Measurements from ENCODE around the gene IL4. TPM values are rescaled to one million over a fixed set of nuclear protein-coding genes. Genes with fewer than 3 reads are reported as not detected.

The IL4 gene
- total RNA-seq, 1 donor from 2014 or later, result not detected

DNA sequence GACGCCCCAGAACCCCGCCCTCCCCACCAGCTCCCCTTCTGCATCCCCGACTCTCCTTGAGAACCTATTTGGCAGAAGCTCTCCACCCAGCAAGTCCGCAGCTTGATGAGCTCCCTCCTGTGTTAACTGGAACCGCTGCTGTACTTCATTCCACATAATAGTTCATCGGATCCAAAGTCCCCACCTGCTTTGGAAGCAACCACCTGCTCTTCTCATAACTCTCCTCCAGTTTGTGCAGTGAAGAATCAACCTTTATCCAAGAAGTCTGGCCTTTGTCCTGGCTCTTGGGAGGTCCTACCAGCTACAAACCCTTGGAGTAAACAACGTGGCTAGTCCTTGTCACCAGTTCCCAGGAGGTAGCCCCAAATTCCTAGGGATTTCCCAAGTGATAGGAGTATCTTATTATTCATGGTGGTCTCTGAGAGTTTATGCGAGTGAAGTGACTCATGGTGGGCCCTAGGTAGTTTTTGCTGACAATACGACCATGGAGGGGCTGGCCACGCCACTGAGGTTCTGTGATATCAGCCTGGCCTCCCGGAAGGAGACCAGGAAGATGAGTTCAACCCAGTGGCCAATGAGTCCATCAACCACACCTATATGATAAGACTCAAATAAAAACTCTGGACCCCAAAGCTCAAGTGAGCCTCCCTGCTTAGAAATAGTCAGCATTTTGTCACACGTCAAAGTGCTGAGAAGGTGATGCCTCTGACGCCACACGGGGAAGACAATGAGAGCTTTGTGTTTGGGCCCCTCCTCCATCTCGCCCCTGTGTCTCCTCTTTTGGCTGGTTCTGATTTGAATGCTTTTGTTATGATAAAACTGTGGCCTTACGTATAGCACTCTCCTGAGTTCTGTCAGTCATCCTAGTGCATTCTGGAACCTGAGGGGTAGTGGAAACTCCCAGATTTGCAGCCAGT lies 3.6 kb upstream of the IL4 start:
- peaks cover 5% of the 10 kb centered on the region for H3K9me3 Mint-ChIP-seq (ENCODE audit: unreplicated experiment)
- Histone ChIP-seq H3K4me3 (ENCODE audit: insufficient read depth, low read depth, low read length) (no peak overlapping the region), H3K79me2 (ENCODE audit: insufficient read depth, low read length) (no peaks in the 10 kb centered on the region), H3K4me2 (ENCODE audit: low read length) (no peak overlapping the region), H4K20me1 (ENCODE audit: insufficient read depth, low read length) (no peaks in the 10 kb centered on the region), H3K9me3 (ENCODE audit: insufficient read depth, low read depth, low read length) (no peaks in the 10 kb centered on the region), H3K27me3 (ENCODE audit: insufficient read depth, low read length) (no peaks in the 10 kb centered on the region), H3K36me3 (ENCODE audit: insufficient read depth, low read length) (no peaks in the 10 kb centered on the region), H3K4me1 (ENCODE audit: insufficient read depth, low read length) (peaks cover 12% of the 10 kb centered on the region), H2AFZ (ENCODE audit: low read depth, low read length) (no peak overlapping the region), H3K27ac (ENCODE audit: low read depth, low read length) (no peak overlapping the region), H3K9ac (ENCODE audit: low read length) (no peak overlapping the region)
- peaks cover 17% of the 10 kb centered on the region for H3K4me1 Mint-ChIP-seq (ENCODE audit: low read depth, unreplicated experiment)
- H3K27me3 Mint-ChIP-seq (ENCODE audit: low read depth, unreplicated experiment), result peaks cover 5% of the 10 kb centered on the region
- TF ChIP-seq, protein P1, sequence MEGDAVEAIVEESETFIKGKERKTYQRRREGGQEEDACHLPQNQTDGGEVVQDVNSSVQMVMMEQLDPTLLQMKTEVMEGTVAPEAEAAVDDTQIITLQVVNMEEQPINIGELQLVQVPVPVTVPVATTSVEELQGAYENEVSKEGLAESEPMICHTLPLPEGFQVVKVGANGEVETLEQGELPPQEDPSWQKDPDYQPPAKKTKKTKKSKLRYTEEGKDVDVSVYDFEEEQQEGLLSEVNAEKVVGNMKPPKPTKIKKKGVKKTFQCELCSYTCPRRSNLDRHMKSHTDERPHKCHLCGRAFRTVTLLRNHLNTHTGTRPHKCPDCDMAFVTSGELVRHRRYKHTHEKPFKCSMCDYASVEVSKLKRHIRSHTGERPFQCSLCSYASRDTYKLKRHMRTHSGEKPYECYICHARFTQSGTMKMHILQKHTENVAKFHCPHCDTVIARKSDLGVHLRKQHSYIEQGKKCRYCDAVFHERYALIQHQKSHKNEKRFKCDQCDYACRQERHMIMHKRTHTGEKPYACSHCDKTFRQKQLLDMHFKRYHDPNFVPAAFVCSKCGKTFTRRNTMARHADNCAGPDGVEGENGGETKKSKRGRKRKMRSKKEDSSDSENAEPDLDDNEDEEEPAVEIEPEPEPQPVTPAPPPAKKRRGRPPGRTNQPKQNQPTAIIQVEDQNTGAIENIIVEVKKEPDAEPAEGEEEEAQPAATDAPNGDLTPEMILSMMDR (IDR thresholded peaks at IDR 0.05; ENCODE audit: insufficient read depth, low read depth, low read length), result no peak
- TF ChIP-seq EZH2 (IDR thresholded peaks at IDR 0.05; ENCODE audit: insufficient read depth, low read length), result no peak
- DNase-seq (ENCODE audit: low read depth) (no peak), FAIRE-seq (no peak)
- H3K4me3 Mint-ChIP-seq (ENCODE audit: unreplicated experiment), result no peak overlapping the region
- H3K27ac Mint-ChIP-seq (ENCODE audit: unreplicated experiment), result no peak overlapping the region
- H3K36me3 Mint-ChIP-seq (ENCODE audit: low read depth, unreplicated experiment), result no peaks in the 10 kb centered on the region

DNA sequence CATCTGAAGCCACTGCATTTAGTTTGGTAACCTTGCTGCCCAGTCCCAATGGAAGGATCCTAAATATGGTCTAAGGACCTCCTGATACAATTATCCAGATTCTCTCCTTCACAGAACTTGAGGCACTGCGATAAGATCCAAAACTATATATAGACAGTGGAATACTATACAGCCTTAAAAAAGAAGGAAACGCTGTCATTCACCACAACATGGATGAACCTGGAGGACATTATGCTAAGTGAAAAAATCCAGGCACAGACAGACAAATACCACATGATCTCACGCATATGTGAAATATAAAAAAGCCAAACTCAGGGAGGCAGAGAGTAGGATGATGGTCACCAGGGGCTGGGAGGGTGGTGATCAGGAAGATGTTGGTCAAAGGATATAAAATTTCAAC lies 2.8 kb upstream of the IL4 start:
- Histone ChIP-seq H3K9ac (ENCODE audit: low read length) (no peak overlapping the region), H3K4me1 (ENCODE audit: insufficient read depth, low read length) (peaks cover 16% of the 10 kb centered on the region), H3K79me2 (ENCODE audit: insufficient read depth, low read length) (no peaks in the 10 kb centered on the region), H3K4me3 (ENCODE audit: insufficient read depth, low read depth, low read length) (no peak overlapping the region), H3K4me2 (ENCODE audit: low read length) (no peak overlapping the region), H3K27ac (ENCODE audit: low read depth, low read length) (no peak overlapping the region), H4K20me1 (ENCODE audit: insufficient read depth, low read length) (no peaks in the 10 kb centered on the region), H2AFZ (ENCODE audit: low read depth, low read length) (no peak overlapping the region), H3K27me3 (ENCODE audit: insufficient read depth, low read length) (no peaks in the 10 kb centered on the region), H3K36me3 (ENCODE audit: insufficient read depth, low read length) (no peaks in the 10 kb centered on the region), H3K9me3 (ENCODE audit: insufficient read depth, low read depth, low read length) (no peaks in the 10 kb centered on the region)
- H3K4me3 Mint-ChIP-seq (ENCODE audit: unreplicated experiment), result no peak overlapping the region
- H3K27ac Mint-ChIP-seq (ENCODE audit: unreplicated experiment), result no peak overlapping the region
- FAIRE-seq, result no peak
- H3K27me3 Mint-ChIP-seq (ENCODE audit: low read depth, unreplicated experiment), result peaks cover 5% of the 10 kb centered on the region
- H3K36me3 Mint-ChIP-seq (ENCODE audit: low read depth, unreplicated experiment), result no peaks in the 10 kb centered on the region
- no peak for DNase-seq (ENCODE audit: low read depth)
- TF ChIP-seq, protein P1 (IDR thresholded peaks at IDR 0.05; ENCODE audit: insufficient read depth, low read depth, low read length), result no peak
- no peak for TF ChIP-seq EZH2 (IDR thresholded peaks at IDR 0.05; ENCODE audit: insufficient read depth, low read length)
- peaks cover 5% of the 10 kb centered on the region for H3K9me3 Mint-ChIP-seq (ENCODE audit: unreplicated experiment)
- peaks cover 17% of the 10 kb centered on the region for H3K4me1 Mint-ChIP-seq (ENCODE audit: low read depth, unreplicated experiment)

DNA sequence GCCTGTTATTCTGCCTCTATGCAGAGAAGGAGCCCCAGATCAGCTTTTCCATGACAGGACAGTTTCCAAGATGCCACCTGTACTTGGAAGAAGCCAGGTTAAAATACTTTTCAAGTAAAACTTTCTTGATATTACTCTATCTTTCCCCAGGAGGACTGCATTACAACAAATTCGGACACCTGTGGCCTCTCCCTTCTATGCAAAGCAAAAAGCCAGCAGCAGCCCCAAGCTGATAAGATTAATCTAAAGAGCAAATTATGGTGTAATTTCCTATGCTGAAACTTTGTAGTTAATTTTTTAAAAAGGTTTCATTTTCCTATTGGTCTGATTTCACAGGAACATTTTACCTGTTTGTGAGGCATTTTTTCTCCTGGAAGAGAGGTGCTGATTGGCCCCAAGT lies 301 bp upstream of the IL4 start:
- no peaks in the 10 kb centered on the region for H3K36me3 ChIP-seq (ENCODE audit: insufficient read depth, low read length)
- H3K27me3 ChIP-seq (ENCODE audit: insufficient read depth, low read length), result no peaks in the 10 kb centered on the region
- no peak overlapping the region for H3K4me3 ChIP-seq (ENCODE audit: insufficient read depth, low read depth, low read length)
- no peak overlapping the region for H3K27ac ChIP-seq (ENCODE audit: low read depth, low read length)
- TF ChIP-seq EZH2 (IDR thresholded peaks at IDR 0.05; ENCODE audit: insufficient read depth, low read length), result no peak
- TF ChIP-seq, protein P1 (IDR thresholded peaks at IDR 0.05; ENCODE audit: insufficient read depth, low read depth, low read length), result no peak
- no peaks in the 10 kb centered on the region for H3K79me2 ChIP-seq (ENCODE audit: insufficient read depth, low read length)
- H3K4me1 Mint-ChIP-seq (ENCODE audit: low read depth, unreplicated experiment), result peaks cover 30% of the 10 kb centered on the region
- H3K4me3 Mint-ChIP-seq (ENCODE audit: unreplicated experiment), result no peak overlapping the region
- no peaks in the 10 kb centered on the region for H3K9me3 ChIP-seq (ENCODE audit: insufficient read depth, low read depth, low read length)
- H3K4me2 ChIP-seq (ENCODE audit: low read length), result no peak overlapping the region
- H3K36me3 Mint-ChIP-seq (ENCODE audit: low read depth, unreplicated experiment), result no peaks in the 10 kb centered on the region
- H3K9ac ChIP-seq (ENCODE audit: low read length), result no peak overlapping the region
- H2AFZ ChIP-seq (ENCODE audit: low read depth, low read length), result no peak overlapping the region
- no peak for FAIRE-seq
- H4K20me1 ChIP-seq (ENCODE audit: insufficient read depth, low read length), result no peaks in the 10 kb centered on the region
- peaks cover 5% of the 10 kb centered on the region for H3K9me3 Mint-ChIP-seq (ENCODE audit: unreplicated experiment)
- DNase-seq (ENCODE audit: low read depth), result no peak
- peaks cover 5% of the 10 kb centered on the region for H3K27me3 Mint-ChIP-seq (ENCODE audit: low read depth, unreplicated experiment)
- H3K27ac Mint-ChIP-seq (ENCODE audit: unreplicated experiment), result peak overlapping the region; percentile 96
- peaks cover 29% of the 10 kb centered on the region for H3K4me1 ChIP-seq (ENCODE audit: insufficient read depth, low read length)
